Heart right ventricle (tissue), 16 donors: ENCODE measurements around the gene PLPPR5. TPM values are rescaled to one million over a fixed set of nuclear protein-coding genes. Genes with fewer than 3 reads are reported as not detected.

Source experiments
- ATAC-seq, 8 donors: fragments of 200-7000 bp; cut with Tn5 transposase; one replicate each; pipeline ENCODE4 v1.9.1; 2020; ENCODE audit warnings: mild to moderate bottlenecking in 8 of 8, moderate library complexity in 8 of 8, moderate number of reproducible peaks in 1 of 8
- DNase-seq, 2 donors: peaks; one replicate each; pipeline ENCODE4 v3.0.0-alpha.2; 2020
- H3K27ac ChIP-seq, 10 donors: fragments of 200-600 bp; sonication (generic) in 2 of 10; one replicate each; pipeline versions ENCODE4 v1.5.0 to v1.8.0; 2020 to 2022; ENCODE audit warnings: mild to moderate bottlenecking in 3 of 10
- H3K27me3 ChIP-seq, 7 donors: fragments of 200-600 bp; one replicate each; pipeline ENCODE4 v1.8.0; 2021 to 2022; ENCODE audit warnings: mild to moderate bottlenecking in 2 of 7
- H3K36me3 ChIP-seq, 9 donors: fragments of 200-600 bp; sonication (generic) in 1 of 9; one replicate each; pipeline versions ENCODE4 v1.5.0 to v1.8.0; 2020 to 2022; ENCODE audit warnings: mild to moderate bottlenecking in 2 of 9
- H3K4me1 ChIP-seq, 9 donors: fragments of 200-600 bp; sonication (generic) in 1 of 9; one replicate each; pipeline versions ENCODE4 v1.5.0 to v1.8.0; 2020 to 2022; ENCODE audit warnings: mild to moderate bottlenecking in 4 of 9
- H3K4me3 ChIP-seq, 10 donors: fragments of 200-600 bp; sonication (generic) in 2 of 10; one replicate each; pipeline versions ENCODE4 v1.5.0 to v1.8.0; 2020 to 2022; ENCODE audit warnings: mild to moderate bottlenecking in 7 of 10, moderate library complexity in 2 of 10
- H3K9me3 ChIP-seq, 11 donors: fragments of 200-600 bp in 10 of 11; sonication (generic) in 2 of 11; one replicate each; pipeline versions ENCODE4 v1.5.0 to v1.8.0; 2013 to 2022; ENCODE audit warnings: mild to moderate bottlenecking in 2 of 11, control low read depth in 1 of 11, moderate library complexity in 1 of 11
- CTCF ChIP-seq, 9 donors: fragments of 200-600 bp; sonication (generic) in 2 of 9; IDR thresholded peaks; one replicate each; pipeline versions ENCODE4 v1.5.0 to v1.8.0; 2021 to 2022; ENCODE audit warnings: antibody characterized with exemption in 9 of 9, mild to moderate bottlenecking in 5 of 9, moderate library complexity in 1 of 9
- WGBS, 2 donors: extraction: QIAGEN DNeasy Blood & Tissue Kit; methylation state at CpG; one replicate each; pipeline ENCODE4 v1.1.7; 2013; ENCODE audit warnings: inconsistent platforms in 1 of 2; 5-methylcytosine and 5-hydroxymethylcytosine counted together
- intact Hi-C, 10 donors: fragments of 100-400 bp; cut with DNase I; formaldehyde crosslinking; loops; one replicate each; pipeline versions ENCODE4 v1.11.1 to v1.14.2; 2022
- polyA plus RNA-seq, 2 donors: library from polyadenylated mRNA; stranded (reverse); fragments of 200-250 nt; gene quantifications; one replicate each; pipeline ENCODE4 v1.2.3, GENCODE V29; 2013
- total RNA-seq, 10 donors: library from RNA; stranded (reverse); fragmentation: NEBNext Ultra II Directional in 3 of 10; extraction: Animal tissue kit (Norgen Biotek cat#: 25700) in 3 of 10; gene quantifications; one replicate each; pipeline versions ENCODE4 v1.2.1 to v1.2.4, GENCODE V29; 2021 to 2023
- donor health status: Arrhythmogenic right ventricular cardiomyopathy.
- donor health status: ischemic (EF 13 %, LVEDD 7.1; RV severe dilation, severe dysfunction).
- donor health status: healthy with polysubstance abuse.
- donor health status: DM: no; HTN: yes; CAD: no.
- donor health status: DM: no; HTN: no; CAD: no.
- donor health status: ischemic (EF 25% LVEDD 6.9; RV normal size, moderate dysfunction).
- donor health status: ischemic (EF 25% LVEDD 5.7; RV mildly dilated, moderate dysfunction).
- donor health status: healthy.
- donor health status: DM: yes; HTN: yes; CAD: no.
- donor health status: Ischemic cardiomyopathy.
- donor health status: ischemic (EF 35%, LVEDD 5.7; RV mildly dilated, moderate dysfunction).
- donor health status: nonischemic (EF 11% LVEDD 7.7; RV severe dilation, severe dysfunction).
- donor health status: DM: yes; HTN: yes; CAD: no.
- donor health status: PGD.
- donor health status: ischemic (EF 29% LVEDD 5.4; RV normal size, mild dysfunction).
- donor health status: nonischemic (EF 23%, LVEDD 6.1; RV moderate dilation, normal function).

PLPPR5 gene
- total and polyA plus RNA-seq, 12 donors, result 0.08 TPM; not detected in 11

- Histone ChIP-seq H3K27me3 (peaks cover 0 to 3% (median 0%) of the 10 kb centered on the region in 7 donors), H3K36me3 (no peaks in the 10 kb centered on the region), H3K9me3 (no peaks in the 10 kb centered on the region), H3K4me3 (no peak overlapping the region), H3K27ac (no peak overlapping the region), H3K4me1 (no peaks in the 10 kb centered on the region)
- 61 to 65% methylated on average over 4 of the region's 4 CpGs for WGBS, 2 donors
- intact Hi-C loops, result no loop called here
- TF ChIP-seq CTCF (IDR thresholded peaks at IDR 0.05), result peak in 2 of 9 donors; percentile 24 to 26
- ATAC-seq, result peak in 2 of 8 donors; percentile 40 to 41
- no peak for DNase-seq
Measured at GRCh38 chr1:98991127-98992012, 13.3 kb downstream of the PLPPR5 start.

- WGBS, 2 donors, result 82 to 89% methylated on average over 1 of the region's 1 CpG
- DNase-seq (no peak), ATAC-seq (no peak)
- Histone ChIP-seq H3K4me1 (no peaks in the 10 kb centered on the region), H3K36me3 (no peaks in the 10 kb centered on the region), H3K9me3 (no peaks in the 10 kb centered on the region), H3K4me3 (no peak overlapping the region), H3K27me3 (peaks cover 0 to 3% (median 0%) of the 10 kb centered on the region in 7 donors), H3K27ac (no peak overlapping the region)
- no peak for TF ChIP-seq CTCF (IDR thresholded peaks at IDR 0.05)
- intact Hi-C loops, result no loop called here
Measured at GRCh38 chr1:98989556-98989907, 15.1 kb downstream of the PLPPR5 start.

- Histone ChIP-seq H3K27me3 (peaks cover 0 to 3% (median 0%) of the 10 kb centered on the region in 7 donors), H3K9me3 (peaks cover 0 to 4% (median 0%) of the 10 kb centered on the region in 11 donors), H3K27ac (no peak overlapping the region), H3K4me1 (no peaks in the 10 kb centered on the region), H3K4me3 (no peak overlapping the region), H3K36me3 (no peaks in the 10 kb centered on the region)
- TF ChIP-seq CTCF (IDR thresholded peaks at IDR 0.05), result no peak
- 75 to 82% methylated on average over 2 of the region's 2 CpGs for WGBS, 2 donors
- no peak for DNase-seq
- no peak for ATAC-seq
- intact Hi-C loops, result no loop called here
Measured at GRCh38 chr1:98988904-98989555, 15.6 kb downstream of the PLPPR5 start.

- intact Hi-C loops, result no loop called here
- Histone ChIP-seq H3K27ac (no peak overlapping the region), H3K9me3 (peaks cover 0 to 9% (median 0%) of the 10 kb centered on the region in 11 donors), H3K36me3 (no peaks in the 10 kb centered on the region), H3K4me1 (no peaks in the 10 kb centered on the region), H3K4me3 (no peak overlapping the region), H3K27me3 (no peaks in the 10 kb centered on the region)
- 65 to 85% methylated on average over 2 of the region's 2 CpGs for WGBS, 2 donors
- no peak for TF ChIP-seq CTCF (IDR thresholded peaks at IDR 0.05)
- ATAC-seq, result no peak
- no peak for DNase-seq
Measured at GRCh38 chr1:98985687-98986086, 19.0 kb downstream of the PLPPR5 start.
